Mesothelial cell of epicardium (in vitro differentiated cells): ENCODE results near the gene MLF2. TPM values are rescaled to one million over a fixed set of nuclear protein-coding genes. Genes with fewer than 3 reads are reported as not detected.

ENCODE experiments used
- DNase-seq, 2 experiments: peaks; one replicate each; pipeline ENCODE4 v3.0.0; 2021; ENCODE audit warnings: low spot score in 2 of 2; ENCODE audit not compliant: unreplicated experiment in 2 of 2
- H3K27ac Mint-ChIP-seq: 2 replicates; pipeline ENCODE4 v1.8.0; 2021; ENCODE audit warnings: mixed read lengths
- H3K27me3 Mint-ChIP-seq: 2 replicates; pipeline ENCODE4 v1.8.0; 2021; ENCODE audit warnings: low read depth, mixed read lengths
- H3K36me3 Mint-ChIP-seq: 2 replicates; pipeline ENCODE4 v1.8.0; 2021; ENCODE audit warnings: mixed read lengths
- H3K4me1 Mint-ChIP-seq: 2 replicates; pipeline ENCODE4 v1.8.0; 2021; ENCODE audit warnings: mixed read lengths
- H3K4me3 Mint-ChIP-seq: 2 replicates; pipeline ENCODE4 v1.8.0; 2021; ENCODE audit warnings: mild to moderate bottlenecking, moderate library complexity, mixed read lengths
- H3K9me3 Mint-ChIP-seq: 2 replicates; pipeline ENCODE4 v1.8.0; 2021; ENCODE audit warnings: mixed read lengths
- total RNA-seq: library from RNA; stranded (reverse); gene quantifications from 3 replicates; pipeline ENCODE4 v1.2.1, GENCODE V29; 2021
- TF ChIP-seq, protein P1 (sequence below): fragments of 200-600 bp; sonication (generic); IDR thresholded peaks from one replicate; pipeline ENCODE4 v1.5.0; 2021; ENCODE audit warnings: antibody characterized with exemption; ENCODE audit not compliant: unreplicated experiment

The MLF2 gene
- total RNA-seq, 1 donor from 2014 or later: 203 TPM

DNA sequence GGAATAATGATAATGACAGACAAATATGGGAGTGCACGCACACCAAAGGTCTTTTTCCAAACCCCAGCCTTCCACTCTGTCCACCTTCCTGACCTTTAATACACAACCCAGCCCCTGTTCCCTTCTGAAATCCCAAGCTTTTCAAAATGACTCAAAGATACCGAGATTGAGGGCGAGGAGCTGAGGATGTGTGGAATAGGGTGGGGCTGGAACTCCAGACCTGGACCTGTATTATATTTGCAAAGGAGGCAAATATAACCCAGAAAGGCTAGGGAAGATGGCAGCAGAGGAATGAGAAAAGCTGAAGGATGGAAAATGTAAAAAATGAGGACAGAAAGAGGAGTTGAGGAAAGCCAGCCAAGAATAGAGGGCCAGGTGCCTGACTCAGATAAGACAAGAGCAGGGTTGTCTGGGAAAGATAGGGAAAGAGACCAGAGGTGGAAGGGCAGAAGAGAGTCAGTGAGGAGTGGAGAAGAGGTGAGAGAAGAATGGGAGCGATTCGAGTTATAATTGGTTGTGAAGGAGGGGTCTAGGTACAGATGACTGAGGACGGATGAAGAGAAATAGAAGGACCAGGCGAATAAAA lies 12.2 kb upstream of the MLF2 start:
- peak overlapping the region; percentile 63 for H3K4me3 Mint-ChIP-seq
- TF ChIP-seq, protein P1, sequence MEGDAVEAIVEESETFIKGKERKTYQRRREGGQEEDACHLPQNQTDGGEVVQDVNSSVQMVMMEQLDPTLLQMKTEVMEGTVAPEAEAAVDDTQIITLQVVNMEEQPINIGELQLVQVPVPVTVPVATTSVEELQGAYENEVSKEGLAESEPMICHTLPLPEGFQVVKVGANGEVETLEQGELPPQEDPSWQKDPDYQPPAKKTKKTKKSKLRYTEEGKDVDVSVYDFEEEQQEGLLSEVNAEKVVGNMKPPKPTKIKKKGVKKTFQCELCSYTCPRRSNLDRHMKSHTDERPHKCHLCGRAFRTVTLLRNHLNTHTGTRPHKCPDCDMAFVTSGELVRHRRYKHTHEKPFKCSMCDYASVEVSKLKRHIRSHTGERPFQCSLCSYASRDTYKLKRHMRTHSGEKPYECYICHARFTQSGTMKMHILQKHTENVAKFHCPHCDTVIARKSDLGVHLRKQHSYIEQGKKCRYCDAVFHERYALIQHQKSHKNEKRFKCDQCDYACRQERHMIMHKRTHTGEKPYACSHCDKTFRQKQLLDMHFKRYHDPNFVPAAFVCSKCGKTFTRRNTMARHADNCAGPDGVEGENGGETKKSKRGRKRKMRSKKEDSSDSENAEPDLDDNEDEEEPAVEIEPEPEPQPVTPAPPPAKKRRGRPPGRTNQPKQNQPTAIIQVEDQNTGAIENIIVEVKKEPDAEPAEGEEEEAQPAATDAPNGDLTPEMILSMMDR: no peak
- H3K4me1 Mint-ChIP-seq: peaks cover 55% of the 10 kb centered on the region
- DNase-seq: no peak
- H3K36me3 Mint-ChIP-seq: no peaks in the 10 kb centered on the region
- peak overlapping the region; percentile 90 for H3K27ac Mint-ChIP-seq
- H3K9me3 Mint-ChIP-seq: peaks cover 3% of the 10 kb centered on the region
- no peaks in the 10 kb centered on the region for H3K27me3 Mint-ChIP-seq

DNA sequence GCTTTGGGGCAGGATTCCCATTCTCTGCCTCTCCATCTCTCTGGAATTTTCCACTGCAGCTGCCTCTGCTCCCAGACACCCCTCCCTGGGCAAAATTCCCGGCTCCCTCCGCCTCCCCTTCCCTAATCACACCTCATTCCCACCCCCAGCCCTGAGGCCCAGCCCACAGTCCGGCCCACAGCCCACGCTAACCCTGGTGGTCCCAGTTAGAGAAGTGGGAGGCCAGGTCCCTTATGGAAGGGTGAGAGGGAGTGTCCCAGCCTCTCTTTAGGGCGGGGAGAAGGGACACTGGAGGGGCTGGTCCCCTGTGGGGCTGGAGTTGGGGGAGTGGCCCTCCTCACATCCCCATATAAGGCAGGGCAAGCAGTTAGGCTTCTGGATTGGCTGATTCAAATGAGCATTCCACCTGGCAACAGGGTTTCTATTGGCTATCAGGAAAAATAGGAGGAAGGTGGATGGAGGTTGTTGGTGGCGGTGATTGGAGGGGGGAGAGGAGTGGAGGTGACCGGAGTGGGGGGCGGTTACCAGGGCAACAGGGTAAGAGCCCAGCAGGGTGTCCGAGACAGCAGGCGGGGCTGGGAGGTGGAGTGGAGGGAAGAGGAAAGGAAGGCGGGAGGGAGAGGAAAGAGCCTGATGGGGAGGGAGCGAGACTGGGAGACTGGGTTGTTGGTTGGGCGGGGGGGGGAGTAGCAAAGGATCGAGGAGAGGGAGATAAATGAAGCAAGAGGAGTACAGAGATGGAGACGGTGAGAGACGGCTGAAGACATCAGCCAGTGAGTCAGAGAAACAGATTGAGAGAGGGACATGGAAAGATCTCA lies 11.3 kb upstream of the MLF2 start:
- H3K9me3 Mint-ChIP-seq: peaks cover 3% of the 10 kb centered on the region
- peak overlapping the region; percentile 91 for H3K27ac Mint-ChIP-seq
- no peaks in the 10 kb centered on the region for H3K36me3 Mint-ChIP-seq
- no peaks in the 10 kb centered on the region for H3K27me3 Mint-ChIP-seq
- TF ChIP-seq, protein P1: no peak
- peaks cover 53% of the 10 kb centered on the region for H3K4me1 Mint-ChIP-seq
- peak overlapping the region; percentile 46 for H3K4me3 Mint-ChIP-seq
- peak; percentile 82 to 85 for DNase-seq

DNA sequence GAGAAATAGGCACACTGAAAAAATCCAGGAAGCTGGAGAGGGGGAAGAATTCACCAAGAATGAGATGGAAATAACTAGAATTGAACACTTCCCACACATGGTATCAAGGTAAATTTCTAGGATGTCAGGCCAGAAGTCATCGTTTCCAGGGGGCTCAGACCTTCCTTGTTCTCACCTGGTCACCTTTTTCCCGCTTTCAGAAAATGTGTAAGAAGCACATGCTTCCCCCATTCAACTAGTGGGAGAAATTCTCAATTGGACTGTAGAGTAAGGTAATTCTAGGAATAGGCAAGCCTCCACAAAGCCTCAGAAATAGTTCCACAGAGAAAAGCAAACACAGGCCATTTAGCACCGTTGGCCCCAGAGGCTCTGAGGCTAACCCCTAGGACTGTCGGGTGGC lies 10.4 kb upstream of the MLF2 start:
- Mint-ChIP-seq H3K4me3 (peak overlapping the region; percentile 46), H3K36me3 (no peaks in the 10 kb centered on the region), H3K27ac (peak overlapping the region; percentile 91), H3K4me1 (peaks cover 45% of the 10 kb centered on the region), H3K27me3 (no peaks in the 10 kb centered on the region), H3K9me3 (peaks cover 3% of the 10 kb centered on the region)
- TF ChIP-seq, protein P1: no peak
- DNase-seq: no peak

DNA sequence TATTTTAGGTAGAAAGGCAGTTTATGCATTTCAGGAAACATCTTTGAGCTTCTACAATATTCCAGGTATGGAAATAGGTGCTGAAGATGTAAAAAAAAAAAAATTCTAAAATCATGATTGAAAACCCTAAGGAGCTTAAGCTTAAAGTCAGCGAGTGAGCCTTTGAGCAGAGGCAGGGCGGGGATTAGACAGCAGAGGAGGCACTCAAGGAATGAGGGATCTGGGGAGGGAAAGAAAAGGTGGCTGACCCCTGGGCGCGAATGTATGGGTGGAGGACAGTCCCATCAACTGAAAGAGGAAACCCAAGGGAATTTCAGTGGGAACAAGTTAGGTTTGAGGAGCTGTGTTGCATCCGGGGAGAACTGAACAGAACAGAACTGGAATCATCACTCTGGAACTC lies 6.8 kb upstream of the MLF2 start:
- TF ChIP-seq, protein P1: no peak
- Mint-ChIP-seq H3K9me3 (peaks cover 3% of the 10 kb centered on the region), H3K4me3 (no peak overlapping the region), H3K4me1 (peaks cover 30% of the 10 kb centered on the region), H3K36me3 (no peaks in the 10 kb centered on the region), H3K27me3 (no peaks in the 10 kb centered on the region), H3K27ac (no peak overlapping the region)
- no peak for DNase-seq

DNA sequence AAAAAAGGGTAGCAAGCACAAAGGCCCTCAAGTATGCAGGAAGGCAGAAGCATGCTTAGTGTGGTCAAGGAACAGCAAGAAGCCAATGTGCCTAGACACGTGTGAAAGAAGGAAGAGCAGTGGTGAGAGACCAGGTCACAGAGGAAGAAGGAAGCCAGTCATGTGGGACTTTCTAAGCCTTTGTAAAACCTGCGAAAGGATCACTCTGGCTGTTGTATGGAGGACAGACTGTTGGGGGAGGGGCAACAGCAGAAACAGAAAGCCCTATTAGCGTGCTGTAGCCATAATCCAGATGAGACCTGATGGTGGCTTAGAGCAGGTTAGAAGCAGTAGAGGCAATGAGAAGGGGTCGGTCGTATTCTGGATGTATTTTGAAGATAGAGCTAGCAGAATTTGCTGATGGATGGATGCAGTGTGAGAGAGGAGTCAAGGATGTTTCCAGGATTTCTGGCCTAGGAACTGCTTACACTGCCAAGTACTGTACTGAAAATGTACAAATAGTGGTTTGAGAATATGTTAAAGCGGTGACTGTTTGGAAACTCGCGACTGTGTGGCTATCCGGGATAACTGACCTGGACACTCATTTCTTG lies 5.7 kb upstream of the MLF2 start:
- Mint-ChIP-seq H3K36me3 (no peaks in the 10 kb centered on the region), H3K4me1 (peaks cover 30% of the 10 kb centered on the region), H3K27ac (no peak overlapping the region), H3K27me3 (no peaks in the 10 kb centered on the region), H3K4me3 (no peak overlapping the region), H3K9me3 (peaks cover 3% of the 10 kb centered on the region)
- TF ChIP-seq, protein P1: no peak
- no peak for DNase-seq
